GM20431 (cell line): ENCODE measurements around the gene PIF1.
"Not testable (repeated sequence)": the region's sequence is repeated elsewhere in the genome, so short reads cannot be mapped to it uniquely, and the experiment has no call there.

Source experiments
- in situ Hi-C: fragments of 300-500 bp; cut with MseI, MboI; formaldehyde crosslinking; loops from one replicate; pipeline ENCODE4 v1.15.0; 2020; ENCODE audit warnings: low sequenced_read_pairs; ENCODE audit not compliant: unreplicated experiment

PIF1 gene

GRCh38 chr15:64813075-64813474, 12.4 kb downstream of the PIF1 start:
- in situ Hi-C loops: no loop called here

GRCh38 chr15:64810497-64811326, 14.7 kb downstream of the PIF1 start:
- in situ Hi-C loops: no loop called here

GRCh38 chr15:64809649-64810496, 15.6 kb downstream of the PIF1 start:
- in situ Hi-C loops: no loop called here

GRCh38 chr15:64808785-64809453, 16.5 kb downstream of the PIF1 start:
- in situ Hi-C loops: no loop called here

- in situ Hi-C loops: no loop called here
Measured at GRCh38 chr15:64807751-64808222, 17.7 kb downstream of the PIF1 start.

GRCh38 chr15:64807051-64807749, 18.2 kb downstream of the PIF1 start:
- in situ Hi-C loops: no loop called here

GRCh38 chr15:64806509-64806908, 18.9 kb downstream of the PIF1 start:
- in situ Hi-C loops: no loop called here

GRCh38 chr15:64804619-64805018, 20.8 kb downstream of the PIF1 start:
- in situ Hi-C loops: no loop called here

GRCh38 chr15:64803526-64803925, 21.9 kb downstream of the PIF1 start:
- in situ Hi-C loops: no loop called here

- in situ Hi-C loops: no loop called here
Measured at GRCh38 chr15:64800476-64800875, 25.0 kb downstream of the PIF1 start.

GRCh38 chr15:64798905-64799304, 26.5 kb downstream of the PIF1 start:
- in situ Hi-C loops: not testable (repeated sequence)

- in situ Hi-C loops: not testable (repeated sequence)
Measured at GRCh38 chr15:64795921-64796320, 29.5 kb downstream of the PIF1 start.

- in situ Hi-C loops: not testable (repeated sequence)
Measured at GRCh38 chr15:64795299-64795698, 30.1 kb downstream of the PIF1 start.

- in situ Hi-C loops: no loop called here
Measured at GRCh38 chr15:64792282-64792681, 33.2 kb downstream of the PIF1 start.

- in situ Hi-C loops: no loop called here
Measured at GRCh38 chr15:64791401-64791800, 34.0 kb downstream of the PIF1 start.

- in situ Hi-C loops: no loop called here
Measured at GRCh38 chr15:64783796-64784195, 41.7 kb downstream of the PIF1 start.

- in situ Hi-C loops: no loop called here
Measured at GRCh38 chr15:64782751-64783150, 42.7 kb downstream of the PIF1 start.

- in situ Hi-C loops: no loop called here
Measured at GRCh38 chr15:64781299-64781698, 44.1 kb downstream of the PIF1 start.

- in situ Hi-C loops: no loop called here
Measured at GRCh38 chr15:64780600-64781156, 44.8 kb downstream of the PIF1 start.

GRCh38 chr15:64779630-64780029, 45.8 kb downstream of the PIF1 start:
- in situ Hi-C loops: no loop called here
